ENCODE results near the gene ELF5.

ELF5 gene

DNA sequence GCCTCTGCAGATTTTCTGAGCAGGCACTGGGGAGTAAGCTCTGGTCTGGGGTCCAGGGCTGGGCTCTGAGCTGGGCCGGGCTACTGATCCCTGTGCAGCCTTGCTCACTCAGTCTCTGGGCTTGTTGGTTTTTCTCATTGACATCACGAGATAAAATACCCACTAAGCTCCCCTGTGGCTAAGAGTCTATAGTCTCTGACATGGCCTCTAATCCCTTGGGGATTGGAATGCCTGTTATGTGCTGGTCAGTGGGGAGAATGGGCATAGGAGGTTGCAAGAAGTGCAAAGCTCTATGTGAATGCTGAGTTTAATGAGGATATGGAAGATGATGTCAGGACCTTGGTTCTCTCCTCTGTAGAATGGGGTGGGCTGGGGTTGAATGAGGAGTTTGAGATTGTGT lies 23.3 kb downstream of the ELF5 start:
- no peak for DNase-seq

DNA sequence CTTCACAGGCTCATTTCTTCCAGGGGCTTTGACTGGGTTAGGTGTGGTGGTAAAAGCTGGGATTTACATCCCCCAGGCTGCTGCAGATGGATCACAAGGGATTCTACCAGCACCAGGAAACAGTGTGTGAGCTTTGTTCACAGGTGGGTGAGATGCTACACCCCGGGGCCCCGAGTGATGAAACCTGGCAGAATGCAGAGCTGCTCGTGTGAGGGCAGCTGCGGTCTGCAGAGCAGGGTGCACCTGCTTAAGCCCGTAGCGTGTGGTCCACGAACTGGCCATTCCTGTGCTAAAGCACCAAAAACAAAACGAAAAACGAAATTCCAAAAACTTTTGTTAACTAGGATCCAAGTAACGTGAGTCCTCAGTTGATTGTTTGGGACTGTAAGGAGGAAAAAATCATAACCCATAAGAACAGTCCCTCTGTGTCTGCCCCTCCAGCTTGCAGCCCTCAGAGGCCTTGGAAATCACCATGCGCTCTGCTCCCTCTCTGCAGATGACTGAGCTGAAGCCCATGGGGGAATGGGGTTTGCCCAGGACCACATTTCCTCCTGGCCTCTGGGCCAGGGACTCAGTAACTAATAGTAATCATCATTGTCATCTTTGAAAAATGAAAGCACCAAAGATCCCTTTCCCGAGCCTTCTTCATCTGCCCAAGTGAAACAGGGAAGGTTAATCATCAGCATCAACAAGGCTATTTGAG lies 24.6 kb downstream of the ELF5 start:
- DNase-seq: no peak

DNA sequence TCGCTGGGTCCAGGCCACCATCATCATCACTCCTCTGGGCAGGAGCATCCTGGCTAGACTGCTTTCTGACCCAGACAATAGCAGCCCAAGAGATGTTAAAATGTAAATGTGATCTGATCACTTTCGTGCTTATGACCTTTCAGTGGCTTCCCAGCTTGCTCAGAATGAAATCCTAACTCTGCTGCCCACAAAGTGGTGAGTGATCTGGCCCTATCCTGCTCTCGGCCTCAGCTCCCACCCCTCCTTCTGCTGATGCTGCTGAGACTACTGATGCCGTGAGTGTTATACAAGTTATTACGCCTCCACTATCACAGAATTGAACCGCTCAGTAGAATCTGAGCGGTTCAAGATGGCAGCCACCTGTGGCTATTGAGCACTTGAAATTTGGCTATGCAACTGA lies 26.2 kb downstream of the ELF5 start:
- DNase-seq: no peak

DNA sequence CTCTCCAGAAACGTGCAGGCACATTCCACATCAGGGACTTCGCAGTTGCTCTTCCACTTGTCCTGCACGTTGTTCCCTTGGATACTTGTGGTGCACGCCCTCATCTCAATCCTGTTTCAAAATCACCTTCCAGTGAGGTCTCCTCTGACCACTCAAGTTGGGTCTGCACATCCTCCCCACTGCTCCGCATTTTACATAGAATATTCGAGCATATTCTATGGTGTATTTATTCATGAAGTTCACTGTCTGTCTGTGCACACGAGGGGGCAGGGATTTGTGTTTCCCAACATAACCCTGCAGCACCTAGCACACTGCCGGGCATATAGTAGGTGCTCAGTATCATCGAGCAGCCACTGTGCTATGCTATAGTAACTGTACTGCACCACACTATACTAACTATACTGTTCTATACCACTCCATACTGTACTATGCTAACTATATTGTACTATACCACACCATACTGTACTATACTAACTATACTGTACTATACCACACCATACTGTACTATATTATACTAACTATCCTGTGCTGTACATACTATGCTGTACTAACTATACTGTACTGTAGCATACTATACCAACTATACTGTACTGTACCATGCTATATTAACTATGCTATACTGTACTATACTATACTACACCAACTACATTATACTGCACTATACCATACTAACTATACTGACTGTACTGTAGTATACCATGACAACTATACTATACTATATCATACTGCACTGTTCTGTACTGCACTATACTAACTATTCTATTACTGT lies 30.3 kb downstream of the ELF5 start:
- DNase-seq: no peak

DNA sequence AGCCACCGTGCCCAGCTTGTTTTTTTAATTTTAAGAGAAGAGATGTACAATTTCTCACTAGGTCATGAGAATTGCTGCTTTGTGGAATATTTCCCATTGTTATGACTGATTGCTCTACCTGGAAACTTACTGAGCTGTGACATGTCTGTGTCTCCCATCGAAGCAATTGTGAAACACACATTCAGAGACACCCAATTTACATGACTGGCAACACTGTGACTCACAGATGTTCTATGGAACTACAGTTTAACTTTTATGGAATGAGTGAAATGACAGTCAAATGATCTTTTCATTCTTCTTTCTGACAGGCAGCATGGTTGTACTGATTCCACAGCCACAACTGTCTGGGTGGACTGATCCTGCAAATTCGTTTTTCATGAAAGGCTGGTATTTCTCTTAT lies 32.3 kb downstream of the ELF5 start:
- no peak for DNase-seq

DNA sequence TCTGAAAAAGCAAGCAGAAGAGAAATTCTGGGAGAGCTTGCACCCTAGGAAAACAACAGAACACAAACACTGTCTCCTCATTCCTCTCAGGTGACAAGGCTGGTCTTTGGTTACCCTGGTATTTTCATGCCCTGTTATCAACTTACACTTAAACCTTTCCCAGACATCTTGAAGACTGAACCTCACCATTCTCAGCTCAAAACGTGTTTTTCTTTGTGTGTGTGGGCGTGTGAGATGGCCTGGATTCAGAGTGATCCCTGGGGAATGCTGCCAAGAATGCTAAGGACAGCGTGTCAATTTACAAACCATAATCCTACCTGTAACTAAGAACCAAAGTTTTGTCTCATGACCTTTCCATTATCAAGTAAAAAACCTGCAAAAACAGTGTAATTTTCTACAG lies 33.3 kb downstream of the ELF5 start:
- DNase-seq: no peak

DNA sequence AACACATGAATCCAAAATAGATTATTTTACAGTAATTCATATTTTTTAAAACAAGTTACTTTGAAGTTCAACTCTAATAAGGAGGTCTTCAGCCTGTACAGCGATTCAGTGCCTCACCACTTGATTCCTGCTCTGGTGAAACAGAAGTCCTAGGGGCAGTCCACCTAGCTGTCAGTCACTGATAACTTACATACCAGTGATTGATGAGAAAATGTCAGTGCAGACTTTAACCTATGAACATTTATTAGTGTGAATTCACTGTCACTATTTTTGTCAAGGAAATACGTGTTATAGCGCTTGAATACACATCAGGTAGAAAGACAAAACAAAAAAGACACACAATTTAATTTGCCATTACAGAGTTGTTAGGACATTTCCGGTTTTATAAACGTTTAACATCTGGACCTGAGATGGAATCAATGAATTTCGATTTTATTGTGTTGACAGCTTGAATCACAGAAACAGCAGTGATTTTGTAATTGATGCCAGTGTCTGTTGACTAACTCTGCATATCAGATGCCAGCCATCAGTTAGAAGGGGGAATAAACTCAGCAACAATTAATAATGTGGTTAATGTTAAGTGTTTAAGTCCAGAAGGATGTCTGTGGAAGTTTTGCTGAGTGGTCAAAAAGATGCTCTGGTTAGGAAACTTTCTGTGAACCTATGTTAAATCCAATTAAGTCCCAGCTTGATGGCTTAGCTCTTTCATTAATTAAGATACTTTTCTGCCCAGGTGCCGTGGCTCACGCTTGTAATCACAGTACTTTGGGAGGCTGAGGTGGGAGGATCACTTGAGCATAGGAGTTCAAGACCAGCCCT lies 34.5 kb downstream of the ELF5 start:
- no peak for DNase-seq

DNA sequence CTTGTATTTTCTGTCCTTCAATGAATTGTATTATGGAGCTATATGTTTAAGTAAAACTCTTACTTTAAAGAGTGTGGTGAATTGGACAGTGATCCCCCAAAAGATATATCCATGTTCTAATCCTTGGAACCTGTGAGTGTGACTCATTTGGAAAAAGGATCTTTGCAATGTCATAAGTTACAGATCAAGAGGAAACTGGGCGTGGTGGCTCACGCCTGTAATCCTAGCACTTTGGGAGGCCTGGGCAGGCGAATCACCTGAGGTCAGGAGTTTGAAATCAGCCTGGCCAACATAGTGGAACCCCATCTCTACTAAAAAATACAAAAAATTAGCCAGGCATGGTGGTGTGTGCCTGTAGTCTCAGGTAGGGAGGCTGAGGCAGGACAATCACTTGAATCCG lies 36.7 kb downstream of the ELF5 start:
- no peak for DNase-seq

DNA sequence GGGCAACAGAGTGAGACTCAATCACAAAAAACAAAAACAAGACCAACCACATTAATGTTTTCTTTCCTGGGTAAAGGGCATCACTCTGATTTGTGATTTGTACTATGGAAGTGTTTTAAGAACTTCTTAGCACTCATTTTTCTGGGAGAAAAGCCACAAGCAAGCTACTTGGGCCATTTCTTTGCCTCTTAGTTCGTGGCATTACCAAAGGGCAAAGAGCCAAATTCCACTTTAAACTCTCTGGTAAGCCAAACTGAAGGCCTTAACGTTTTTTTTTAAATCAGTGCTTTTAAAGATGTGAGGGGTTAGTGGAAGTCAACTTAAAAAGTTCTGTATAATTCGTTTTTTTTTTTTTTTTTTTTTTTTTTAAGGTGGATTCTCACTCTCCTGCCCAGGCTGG lies 37.9 kb downstream of the ELF5 start:
- no peak for DNase-seq

DNA sequence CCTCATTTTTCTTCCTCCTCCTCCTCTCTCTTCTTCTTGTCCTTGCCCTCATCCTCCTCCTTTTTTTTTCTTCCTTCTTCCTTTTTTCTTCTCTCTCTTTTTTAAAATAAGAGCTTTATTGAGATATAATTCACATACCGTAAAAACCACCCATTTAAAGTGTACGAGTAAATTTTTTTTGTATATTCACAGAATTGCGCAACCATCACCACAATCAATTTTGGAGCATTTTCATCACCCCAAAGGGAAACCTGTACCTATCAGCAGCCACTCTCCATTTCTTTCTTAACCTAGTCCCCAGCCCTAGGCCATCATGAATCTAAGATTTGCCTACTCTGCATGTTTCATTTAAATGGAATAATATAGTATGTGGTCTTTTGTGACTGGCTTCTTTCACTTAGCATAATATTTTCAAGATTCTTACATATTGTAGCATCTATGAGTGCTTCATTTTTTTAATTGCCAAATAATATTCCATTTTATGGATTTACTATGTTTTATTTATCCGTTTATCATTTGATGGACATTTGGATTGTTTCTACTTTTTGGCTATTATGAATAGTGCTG lies 39.9 kb downstream of the ELF5 start:
- DNase-seq: no peak

DNA sequence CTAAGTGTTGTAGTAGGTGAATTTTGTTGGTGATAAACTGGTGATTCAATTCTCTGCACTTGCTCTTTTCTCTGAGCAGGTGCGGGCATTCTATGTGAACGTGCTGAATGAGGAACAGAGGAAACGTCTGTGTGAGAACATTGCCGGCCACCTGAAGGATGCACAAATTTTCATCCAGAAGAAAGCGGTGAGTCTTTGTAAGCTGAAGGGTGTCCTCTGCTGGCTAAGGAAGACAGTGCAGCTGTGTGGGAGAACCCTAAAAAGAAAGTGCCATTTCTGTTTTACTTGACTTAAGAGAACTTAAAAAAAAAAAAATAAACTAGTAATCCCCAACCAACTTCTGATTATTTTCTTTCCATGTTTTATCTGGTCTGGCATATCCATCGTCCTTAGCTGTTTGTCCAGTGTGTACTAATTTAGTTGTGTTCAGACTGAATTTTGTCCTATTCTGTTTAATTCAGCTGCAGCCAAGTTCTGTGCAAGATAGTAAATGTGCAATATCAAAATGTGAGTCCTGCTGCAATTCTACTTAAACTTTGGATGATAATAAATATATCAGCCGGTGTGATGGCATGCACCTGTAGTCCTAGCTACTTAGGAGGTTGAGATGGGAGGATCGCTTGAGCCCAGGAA lies 45.3 kb downstream of the ELF5 start:
- DNase-seq: no peak

DNA sequence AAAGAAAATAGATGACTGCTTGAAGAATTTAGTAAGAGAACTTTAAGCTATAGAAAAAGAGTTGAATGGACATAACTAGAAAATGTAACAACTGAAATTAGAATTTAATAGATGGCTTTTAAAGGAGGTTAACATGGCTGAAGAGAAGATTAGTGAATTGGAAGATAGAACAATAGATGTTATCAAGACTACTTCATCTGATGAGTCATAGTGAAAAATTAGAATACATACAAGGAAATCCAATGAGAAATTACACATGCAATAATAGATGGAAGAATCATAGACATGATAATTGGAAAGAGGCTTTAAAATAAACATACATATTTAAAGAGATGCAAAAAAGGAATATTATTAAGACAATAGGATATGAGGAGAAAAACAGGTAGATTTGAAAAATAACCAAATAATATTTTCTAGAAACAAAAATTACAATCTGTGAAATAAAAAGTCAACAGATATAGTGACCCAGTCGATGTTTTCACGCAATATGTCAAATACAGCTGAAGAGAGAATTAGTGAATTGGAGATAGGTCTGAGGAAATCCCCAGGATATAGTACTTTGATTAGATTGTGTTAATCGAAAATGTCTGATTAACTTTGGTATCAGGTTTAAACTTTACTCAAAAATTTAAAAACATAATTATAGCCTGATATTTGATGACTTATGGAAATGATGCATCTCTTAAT lies 46.6 kb downstream of the ELF5 start:
- DNase-seq: no peak

DNA sequence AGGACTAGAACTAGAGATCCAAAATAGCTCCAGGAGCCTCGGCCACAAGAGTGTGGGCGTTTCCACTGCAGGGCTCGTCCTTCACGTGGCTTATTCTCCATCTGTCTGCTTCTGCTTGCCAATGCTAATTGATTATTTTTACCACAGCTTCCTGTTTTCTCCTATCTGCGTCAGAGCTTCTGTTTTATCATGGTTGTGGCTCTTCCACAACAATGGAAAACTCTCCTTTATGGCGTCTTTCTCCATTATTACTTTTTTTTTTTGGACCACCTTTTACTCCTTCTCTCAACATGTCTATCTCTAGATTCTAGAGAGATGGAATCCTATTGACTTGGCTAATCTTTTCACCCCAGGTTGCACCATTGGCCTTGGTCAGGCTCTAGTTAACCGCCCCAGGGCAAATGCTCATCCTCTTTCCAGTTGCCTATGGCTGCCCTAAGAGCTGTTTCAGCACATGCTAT lies 49.0 kb downstream of the ELF5 start:
- DNase-seq: no peak

DNA sequence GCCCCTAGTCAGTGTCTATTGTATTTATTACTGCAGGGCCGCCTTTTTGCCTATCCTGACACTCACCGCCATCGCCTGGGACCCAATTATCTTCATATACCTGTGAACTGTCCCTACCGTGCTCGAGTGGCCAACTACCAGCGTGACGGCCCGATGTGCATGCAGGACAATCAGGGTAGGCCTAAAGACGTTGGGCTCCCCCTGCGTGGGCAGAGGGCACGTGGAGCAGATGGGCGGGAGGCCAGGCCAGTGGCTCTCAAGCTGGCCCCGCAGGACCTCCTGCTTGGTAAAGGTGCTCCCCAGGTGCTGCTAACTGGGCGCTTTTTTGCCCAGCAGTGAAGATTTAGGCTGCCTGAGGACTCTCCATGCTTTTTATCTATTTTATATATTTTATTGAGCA lies 52.4 kb downstream of the ELF5 start:
- no peak for DNase-seq

DNA sequence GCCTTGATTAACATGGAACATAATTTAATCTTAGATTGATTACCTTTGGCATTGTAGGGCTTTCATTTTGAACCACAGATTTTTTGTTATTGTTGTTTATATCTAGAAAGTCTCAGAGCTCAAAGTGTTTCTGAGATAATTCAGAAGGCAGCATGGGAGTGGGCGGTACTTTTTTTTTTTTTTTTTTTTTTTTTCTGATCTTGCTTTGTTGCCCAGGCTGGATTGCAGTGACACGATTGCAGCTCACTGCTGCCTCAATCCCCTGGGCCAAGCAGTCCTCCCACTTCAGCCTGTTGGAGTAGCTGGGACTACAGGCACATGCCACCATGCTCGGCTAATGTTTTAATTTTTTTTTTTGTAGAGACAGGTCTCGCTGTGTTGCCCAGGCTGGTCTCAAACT lies 53.3 kb downstream of the ELF5 start:
- no peak for DNase-seq

DNA sequence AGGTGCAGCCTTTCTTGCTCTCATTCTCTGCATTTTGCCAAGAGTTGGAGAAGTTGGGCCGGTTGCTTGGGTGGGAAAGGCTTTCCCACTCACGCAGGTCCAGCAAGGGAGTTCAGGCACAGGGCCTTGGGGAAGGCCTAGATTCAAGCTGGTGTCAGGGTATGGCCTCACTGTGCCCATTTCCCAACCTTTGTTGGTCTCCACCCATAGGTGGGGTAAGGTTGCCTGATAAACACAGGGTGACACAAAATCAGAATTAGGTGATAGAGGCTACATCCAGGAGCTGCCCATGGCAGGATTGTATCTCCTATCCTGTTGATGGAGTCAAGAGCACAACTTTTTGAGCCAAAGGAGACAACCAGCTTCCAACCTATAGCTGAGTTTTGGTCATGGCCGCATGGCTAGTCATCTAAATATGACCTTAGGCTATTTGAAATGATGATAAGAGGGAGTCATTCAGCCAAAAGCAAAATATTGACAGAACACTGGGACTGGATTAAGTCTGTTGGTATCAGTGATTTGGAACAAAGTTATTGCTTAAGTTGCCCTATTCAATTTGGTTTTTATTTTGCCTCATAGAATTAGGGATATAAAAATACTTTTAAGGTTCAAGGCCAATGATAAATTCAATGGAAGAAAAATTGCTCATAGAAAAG lies 54.0 kb downstream of the ELF5 start:
- DNase-seq: no peak

DNA sequence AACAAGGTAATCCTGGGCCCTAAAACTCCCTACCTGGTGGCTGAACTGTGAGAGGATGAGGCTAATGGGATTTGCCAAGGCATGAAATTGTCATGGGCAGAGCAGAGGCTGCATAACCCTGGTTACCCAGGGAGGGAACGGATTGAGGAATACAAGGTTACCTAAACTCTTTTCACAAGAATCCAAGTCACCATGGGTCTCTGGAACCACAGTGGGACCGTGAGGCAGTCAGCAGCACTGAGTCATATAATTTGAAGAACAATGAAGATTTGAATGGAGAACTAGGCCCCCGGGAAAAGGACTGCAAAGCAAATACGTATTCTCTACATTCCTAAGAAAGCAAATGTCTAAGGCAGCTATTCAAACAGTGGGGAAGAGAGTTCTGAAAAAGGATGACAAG lies 55.1 kb downstream of the ELF5 start:
- DNase-seq: no peak

DNA sequence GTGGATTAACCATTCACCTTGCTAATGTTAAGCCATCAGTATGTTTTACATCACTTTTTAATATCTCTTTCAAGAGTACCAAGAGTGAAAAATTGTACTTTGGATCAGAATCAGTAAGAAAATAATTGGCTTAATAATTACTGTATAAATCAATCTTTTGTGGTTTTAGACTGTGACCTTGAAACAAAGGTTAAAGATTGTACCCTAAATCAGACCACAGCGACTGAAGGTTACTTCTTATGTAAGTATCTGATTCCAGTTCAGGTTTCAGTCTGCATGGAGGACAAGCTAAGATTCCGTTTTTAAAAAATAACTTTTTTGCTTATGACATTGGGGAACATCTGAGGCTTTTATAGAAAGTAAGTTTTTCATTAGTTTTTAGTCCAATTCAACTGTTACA lies 56.0 kb downstream of the ELF5 start:
- no peak for DNase-seq

DNA sequence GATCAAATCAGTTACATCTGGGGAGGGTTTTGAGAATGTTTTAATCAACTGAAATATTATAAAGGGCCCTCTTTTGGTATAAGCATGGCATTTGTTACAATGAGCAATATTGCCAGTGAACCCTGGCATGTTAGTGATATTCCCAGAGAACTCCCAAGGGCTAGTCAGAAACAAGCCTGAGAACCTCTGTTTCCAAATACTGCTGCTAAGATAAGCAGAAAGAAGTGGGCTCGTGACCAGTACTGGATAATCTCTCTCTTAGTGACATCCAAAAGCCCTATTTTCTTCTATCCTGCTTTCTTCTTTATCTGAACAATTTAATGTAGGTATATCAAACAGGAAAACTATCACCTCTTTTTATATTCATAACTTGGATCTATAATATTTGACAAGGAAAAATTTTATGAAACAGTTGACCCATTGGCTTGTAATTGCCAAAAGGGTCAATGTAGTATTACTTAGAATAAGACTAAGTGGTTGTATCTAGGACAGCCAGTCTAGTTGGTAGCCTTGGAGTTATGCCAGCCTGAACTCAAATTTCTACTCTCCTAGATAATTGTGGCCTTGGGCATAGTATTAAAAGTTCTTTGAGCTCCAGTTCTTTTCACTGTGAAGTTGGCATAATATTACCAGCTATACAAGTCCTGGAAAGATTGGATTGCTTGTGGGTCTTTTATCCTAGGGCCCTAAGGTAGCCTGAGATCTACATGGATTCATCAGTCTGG lies 59.1 kb downstream of the ELF5 start:
- DNase-seq: no peak

DNA sequence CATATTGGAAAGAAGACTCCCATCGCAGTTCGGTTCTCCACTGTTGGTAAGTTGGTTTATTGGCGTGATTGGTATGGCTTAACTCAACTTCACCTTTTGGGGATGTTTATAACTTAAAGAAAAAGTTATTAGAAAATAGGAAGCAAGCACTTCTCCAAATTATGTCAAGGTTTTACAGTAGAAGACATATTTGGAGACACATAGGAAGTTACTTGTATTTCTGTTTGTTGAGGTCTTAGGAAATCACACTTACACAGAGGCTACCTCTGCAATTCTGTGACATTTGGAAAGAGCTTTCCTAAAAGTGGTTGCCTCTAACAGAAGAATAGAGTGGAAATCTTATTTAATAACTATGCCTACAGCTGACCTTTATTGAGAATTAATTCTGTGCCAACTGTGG lies 62.5 kb downstream of the ELF5 start:
- DNase-seq: no peak

DNA sequence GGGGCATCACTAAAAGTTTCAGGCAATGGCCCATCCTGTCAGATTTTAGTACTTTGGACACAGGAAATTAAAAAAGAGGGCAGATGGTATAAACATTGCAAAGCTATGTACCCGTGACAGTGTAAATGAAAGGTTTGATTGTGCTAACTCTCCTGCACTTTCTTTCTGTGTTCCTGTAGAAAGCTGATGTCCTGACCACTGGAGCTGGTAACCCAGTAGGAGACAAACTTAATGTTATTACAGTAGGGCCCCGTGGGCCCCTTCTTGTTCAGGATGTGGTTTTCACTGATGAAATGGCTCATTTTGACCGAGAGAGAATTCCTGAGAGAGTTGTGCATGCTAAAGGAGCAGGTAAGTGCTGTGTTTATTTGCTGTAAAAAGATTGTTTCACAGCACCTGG lies 64.6 kb downstream of the ELF5 start:
- DNase-seq: no peak

All from NCI-H748 treated with DMSO at 0.1 percent for 48 hours (cell line).